ENCODE measurements around the gene MVD. TPM values are rescaled to one million over a fixed set of nuclear protein-coding genes. Genes with fewer than 3 reads are reported as not detected.
A peak's percentile ranks its signal among the peaks of the same experiment; 100 is the strongest.

Gene MVD
- total RNA-seq, 1 donor from 2014 or later, result 76.2 TPM

GRCh38 chr16:88701581-88702370 is 38.9 kb upstream of the MVD start:
- no peak overlapping the region for H3K4me3 ChIP-seq (ENCODE audit: low read depth, low read length)
- TF ChIP-seq CTCF (conservative IDR thresholded peaks at IDR 0.05; ENCODE audit: low read depth, low read length), result no peak
- DNase-seq (ENCODE audit: low read depth), result no peak

GRCh38 chr16:88700636-88701482 is 38.0 kb upstream of the MVD start:
- no peak for TF ChIP-seq CTCF (conservative IDR thresholded peaks at IDR 0.05; ENCODE audit: low read depth, low read length)
- H3K4me3 ChIP-seq (ENCODE audit: low read depth, low read length), result no peak overlapping the region
- DNase-seq (ENCODE audit: low read depth), result no peak

GRCh38 chr16:88700322-88700635 is 37.4 kb upstream of the MVD start:
- TF ChIP-seq CTCF (conservative IDR thresholded peaks at IDR 0.05; ENCODE audit: low read depth, low read length), result no peak
- no peak overlapping the region for H3K4me3 ChIP-seq (ENCODE audit: low read depth, low read length)
- no peak for DNase-seq (ENCODE audit: low read depth)

- no peak overlapping the region for H3K4me3 ChIP-seq (ENCODE audit: low read depth, low read length)
- no peak for TF ChIP-seq CTCF (conservative IDR thresholded peaks at IDR 0.05; ENCODE audit: low read depth, low read length)
- no peak for DNase-seq (ENCODE audit: low read depth)
Measured at GRCh38 chr16:88699180-88699579, 36.3 kb upstream of the MVD start.

- TF ChIP-seq CTCF (conservative IDR thresholded peaks at IDR 0.05; ENCODE audit: low read depth, low read length), result no peak
- H3K4me3 ChIP-seq (ENCODE audit: low read depth, low read length), result no peak overlapping the region
- DNase-seq (ENCODE audit: low read depth), result no peak
Measured at GRCh38 chr16:88698646-88699045, 35.8 kb upstream of the MVD start.

- no peak for DNase-seq (ENCODE audit: low read depth)
- no peak overlapping the region for H3K4me3 ChIP-seq (ENCODE audit: low read depth, low read length)
- peak; percentile 53 for TF ChIP-seq CTCF (conservative IDR thresholded peaks at IDR 0.05; ENCODE audit: low read depth, low read length)
Measured at GRCh38 chr16:88697831-88698615, 35.1 kb upstream of the MVD start.
